DOHH2 (cell line): ENCODE results near the gene DHRS13.

Source experiments
- H3F3A ChIP-seq: fragments of 200-600 bp; sonication (generic), shearing (Covaris generic); 2 replicates; pipeline ENCODE4 v1.6.0; 2016; ENCODE audit warnings: antibody characterized with exemption, mild to moderate bottlenecking; ENCODE audit not compliant: control insufficient read depth, insufficient read depth
- H3K27ac ChIP-seq: fragments of 200-600 bp; sonication (generic); 2 replicates; pipeline ENCODE4 v1.5.1; 2014; ENCODE audit warnings: low read depth, mild to moderate bottlenecking, low read length, moderate library complexity
- H3K27me3 ChIP-seq: fragments of 200-600 bp; sonication (generic); 2 replicates; pipeline ENCODE4 v1.6.1; 2014; ENCODE audit warnings: mild to moderate bottlenecking, low read length, mixed read lengths; ENCODE audit not compliant: control insufficient read depth
- H3K36me3 ChIP-seq: fragments of 200-600 bp; sonication (generic); 2 replicates; pipeline ENCODE4 v1.6.1; 2014; ENCODE audit warnings: mild to moderate bottlenecking, low read length, moderate library complexity, mixed read lengths; ENCODE audit not compliant: control insufficient read depth
- H3K4me1 ChIP-seq: fragments of 200-600 bp; sonication (generic); 2 replicates; pipeline ENCODE4 v1.6.1; 2014; ENCODE audit warnings: mild to moderate bottlenecking, low read length, mixed read lengths; ENCODE audit not compliant: control insufficient read depth
- H3K4me2 ChIP-seq: fragments of 200-600 bp; sonication (generic); 2 replicates; pipeline ENCODE4 v1.6.0; 2014; ENCODE audit warnings: mild to moderate bottlenecking, low read length, moderate library complexity
- H3K4me3 ChIP-seq: fragments of 200-600 bp; sonication (generic); 2 replicates; pipeline ENCODE4 v1.5.1; 2014; ENCODE audit warnings: mild to moderate bottlenecking, low read length, mixed read lengths
- H3K79me2 ChIP-seq: fragments of 200-600 bp; sonication (generic); 2 replicates; pipeline ENCODE4 v1.6.1; 2014; ENCODE audit warnings: mild to moderate bottlenecking, low read length, mixed read lengths; ENCODE audit not compliant: control insufficient read depth
- H3K9me2 ChIP-seq: fragments of 200-600 bp; sonication (generic); replicated peaks from 2 replicates; pipeline ENCODE4 v1.6.1; 2014; ENCODE audit warnings: mild to moderate bottlenecking, low read length, mixed read lengths; ENCODE audit not compliant: control insufficient read depth
- H3K9me3 ChIP-seq: fragments of 200-600 bp; sonication (generic); 2 replicates; pipeline ENCODE4 v1.6.1; 2014; ENCODE audit warnings: antibody characterized with exemption, low read length, mixed read lengths; ENCODE audit not compliant: control insufficient read depth, insufficient read depth
- H4K20me1 ChIP-seq: fragments of 200-600 bp; sonication (generic); 2 replicates; pipeline ENCODE4 v1.6.0; 2014; ENCODE audit warnings: low read depth, mild to moderate bottlenecking, antibody characterized with exemption, low read length, moderate library complexity; ENCODE audit not compliant: control insufficient read depth, insufficient read depth
- CTCF ChIP-seq: fragments of 200-600 bp; sonication (generic); IDR thresholded peaks from one replicate; pipeline ENCODE4 v1.5.1; 2014; ENCODE audit warnings: antibody characterized with exemption, mild to moderate bottlenecking, low read depth, low read length; ENCODE audit not compliant: poor library complexity, severe bottlenecking
- EZH2phosphoT487 ChIP-seq: fragments of 200-600 bp; sonication (generic); IDR thresholded peaks from 2 replicates; pipeline ENCODE4 v1.6.1; 2017; ENCODE audit warnings: borderline replicate concordance, mild to moderate bottlenecking, antibody characterized with exemption, low read length, moderate library complexity, mixed read lengths

The DHRS13 gene

GRCh38 chr17:28918295-28918694 lies 15.4 kb upstream of the DHRS13 start:
- no peak overlapping the region for H3K4me2 ChIP-seq
- peaks cover 88% of the 10 kb centered on the region for H3K36me3 ChIP-seq
- peaks cover 10% of the 10 kb centered on the region for H3F3A ChIP-seq
- H3K27ac ChIP-seq = no peak overlapping the region
- H3K9me2 ChIP-seq = no peaks in the 10 kb centered on the region
- no peak for TF ChIP-seq CTCF
- TF ChIP-seq EZH2phosphoT487 = no peak
- no peaks in the 10 kb centered on the region for H3K4me1 ChIP-seq
- H3K9me3 ChIP-seq = no peaks in the 10 kb centered on the region
- H3K27me3 ChIP-seq = no peaks in the 10 kb centered on the region
- H4K20me1 ChIP-seq = no peaks in the 10 kb centered on the region; the same call in 1 of the 2 replicates
- H3K4me3 ChIP-seq = no peak overlapping the region
- H3K79me2 ChIP-seq = no peaks in the 10 kb centered on the region

- H3K4me2 ChIP-seq = no peak overlapping the region
- H3K4me3 ChIP-seq = no peak overlapping the region
- no peak overlapping the region for H3K27ac ChIP-seq
- H3K9me2 ChIP-seq = no peaks in the 10 kb centered on the region
- H3K27me3 ChIP-seq = no peaks in the 10 kb centered on the region
- H3K36me3 ChIP-seq = peaks cover 93% of the 10 kb centered on the region
- no peaks in the 10 kb centered on the region for H3K9me3 ChIP-seq
- H3K79me2 ChIP-seq = no peaks in the 10 kb centered on the region
- no peaks in the 10 kb centered on the region; the same call in 1 of the 2 replicates for H4K20me1 ChIP-seq
- peaks cover 10% of the 10 kb centered on the region for H3F3A ChIP-seq
- no peaks in the 10 kb centered on the region for H3K4me1 ChIP-seq
- no peak for TF ChIP-seq EZH2phosphoT487
- no peak for TF ChIP-seq CTCF
Measured at GRCh38 chr17:28917465-28917864, 14.6 kb upstream of the DHRS13 start.

- Histone ChIP-seq H3F3A (peaks cover 10% of the 10 kb centered on the region), H3K4me2 (no peak overlapping the region), H4K20me1 (no peaks in the 10 kb centered on the region; the same call in 1 of the 2 replicates), H3K9me3 (no peaks in the 10 kb centered on the region), H3K27me3 (no peaks in the 10 kb centered on the region), H3K79me2 (no peaks in the 10 kb centered on the region), H3K4me3 (no peak overlapping the region), H3K4me1 (no peaks in the 10 kb centered on the region), H3K36me3 (peaks cover 93% of the 10 kb centered on the region), H3K27ac (no peak overlapping the region), H3K9me2 (no peaks in the 10 kb centered on the region)
- TF ChIP-seq CTCF (no peak), EZH2phosphoT487 (no peak)
Measured at GRCh38 chr17:28917029-28917428, 14.2 kb upstream of the DHRS13 start.
